Loucy (cell line): ENCODE results near the gene IGF2R.

Experiments
- EZH2phosphoT487 ChIP-seq: fragments of 200-600 bp; IDR thresholded peaks from 2 replicates; pipeline ENCODE4 v1.6.1; 2018; ENCODE audit warnings: antibody characterized with exemption, mild to moderate bottlenecking, moderate library complexity, borderline replicate concordance
- TF ChIP-seq, protein P1 (sequence below): fragments of 200-600 bp; sonication (generic); conservative IDR thresholded peaks from 2 replicates; pipeline ENCODE4 v1.5.1; 2014; ENCODE audit warnings: mild to moderate bottlenecking, antibody characterized with exemption, low read length

GRCh38 chr6:160040527-160041264 is 71.8 kb downstream of the IGF2R start:
- TF ChIP-seq, protein P1, sequence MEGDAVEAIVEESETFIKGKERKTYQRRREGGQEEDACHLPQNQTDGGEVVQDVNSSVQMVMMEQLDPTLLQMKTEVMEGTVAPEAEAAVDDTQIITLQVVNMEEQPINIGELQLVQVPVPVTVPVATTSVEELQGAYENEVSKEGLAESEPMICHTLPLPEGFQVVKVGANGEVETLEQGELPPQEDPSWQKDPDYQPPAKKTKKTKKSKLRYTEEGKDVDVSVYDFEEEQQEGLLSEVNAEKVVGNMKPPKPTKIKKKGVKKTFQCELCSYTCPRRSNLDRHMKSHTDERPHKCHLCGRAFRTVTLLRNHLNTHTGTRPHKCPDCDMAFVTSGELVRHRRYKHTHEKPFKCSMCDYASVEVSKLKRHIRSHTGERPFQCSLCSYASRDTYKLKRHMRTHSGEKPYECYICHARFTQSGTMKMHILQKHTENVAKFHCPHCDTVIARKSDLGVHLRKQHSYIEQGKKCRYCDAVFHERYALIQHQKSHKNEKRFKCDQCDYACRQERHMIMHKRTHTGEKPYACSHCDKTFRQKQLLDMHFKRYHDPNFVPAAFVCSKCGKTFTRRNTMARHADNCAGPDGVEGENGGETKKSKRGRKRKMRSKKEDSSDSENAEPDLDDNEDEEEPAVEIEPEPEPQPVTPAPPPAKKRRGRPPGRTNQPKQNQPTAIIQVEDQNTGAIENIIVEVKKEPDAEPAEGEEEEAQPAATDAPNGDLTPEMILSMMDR, result no peak
- no peak for TF ChIP-seq EZH2phosphoT487
